DMS53 (cell line): Measurements from ENCODE around the gene NANOS2.
"Not testable (repeated sequence)": the region's sequence is repeated elsewhere in the genome, so short reads cannot be mapped to it uniquely, and the experiment has no call there.

ENCODE experiments used
- DNase-seq: peaks from one replicate; lab custom pipeline; 2025; lab: John Stamatoyannopoulos, UW

The NANOS2 gene

GRCh38 chr19:45927565-45928261 lies 13.1 kb upstream of the NANOS2 start:
- DNase-seq: peak; percentile 98

GRCh38 chr19:45924891-45925447 lies 10.4 kb upstream of the NANOS2 start:
- DNase-seq: peak; percentile 41

GRCh38 chr19:45922281-45922680 lies 7.7 kb upstream of the NANOS2 start:
- peak; percentile 43 for DNase-seq

GRCh38 chr19:45920458-45920857 lies 5.9 kb upstream of the NANOS2 start:
- DNase-seq: peak; percentile 53

GRCh38 chr19:45919678-45920077 lies 5.1 kb upstream of the NANOS2 start:
- DNase-seq: no peak

- no peak for DNase-seq
Observed at GRCh38 chr19:45918721-45919120, 4.1 kb upstream of the NANOS2 start.

- DNase-seq: no peak
Observed at GRCh38 chr19:45917421-45918091, 3.0 kb upstream of the NANOS2 start.

- no peak for DNase-seq
Observed at GRCh38 chr19:45911291-45911690, 3.3 kb downstream of the NANOS2 start.

GRCh38 chr19:45908956-45909355 lies 5.6 kb downstream of the NANOS2 start:
- no peak for DNase-seq

- no peak for DNase-seq
Observed at GRCh38 chr19:45906221-45906620, 8.4 kb downstream of the NANOS2 start.

- no peak for DNase-seq
Observed at GRCh38 chr19:45905011-45905410, 9.6 kb downstream of the NANOS2 start.

- DNase-seq: peak; percentile 98
Observed at GRCh38 chr19:45902651-45903625, 11.6 kb downstream of the NANOS2 start.

- DNase-seq: peak; percentile 56
Observed at GRCh38 chr19:45901912-45902650, 12.5 kb downstream of the NANOS2 start, which contains the start of gene MYPOP. MYPOP (minus strand) TSS chr19:45902613; CDS start chr19:45901773, 840 bp downstream.

- DNase-seq: peak; percentile 41
Observed at GRCh38 chr19:45901432-45901911, 13.1 kb downstream of the NANOS2 start.

- DNase-seq: no peak
Observed at GRCh38 chr19:45900738-45901431, 13.7 kb downstream of the NANOS2 start.

- no peak for DNase-seq
Observed at GRCh38 chr19:45899919-45900589, 14.5 kb downstream of the NANOS2 start.

GRCh38 chr19:45899253-45899652 lies 15.3 kb downstream of the NANOS2 start:
- DNase-seq: no peak

GRCh38 chr19:45897261-45897812 lies 17.2 kb downstream of the NANOS2 start:
- DNase-seq: no peak

- not testable (repeated sequence) for DNase-seq
Observed at GRCh38 chr19:45895983-45896599, 18.5 kb downstream of the NANOS2 start.
